Karpas-422 (cell line): ENCODE results near the gene TM9SF2. TPM values are rescaled to one million over a fixed set of nuclear protein-coding genes. Genes with fewer than 3 reads are reported as not detected.

ENCODE experiments used
- DNase-seq: peaks from one replicate; pipeline ENCODE4 v3.0.0-alpha.2; 2015
- H2AFZ ChIP-seq: fragments of 200-600 bp; sonication (generic); 2 replicates; pipeline ENCODE4 v1.6.1; 2014; ENCODE audit warnings: antibody characterized with exemption, low read length, mixed read lengths
- H3K27ac ChIP-seq: fragments of 200-600 bp; sonication (generic); 2 replicates; pipeline ENCODE4 v1.5.1; 2014; ENCODE audit warnings: mild to moderate bottlenecking, low read length, moderate library complexity
- H3K27me3 ChIP-seq: fragments of 200-600 bp; sonication (generic); 2 replicates; pipeline ENCODE4 v1.6.1; 2014; ENCODE audit warnings: low read length, mixed read lengths
- H3K36me3 ChIP-seq: fragments of 200-600 bp; sonication (generic); 2 replicates; pipeline ENCODE4 v1.6.1; 2014; ENCODE audit warnings: low read length, mixed read lengths; ENCODE audit not compliant: insufficient read depth
- H3K4me1 ChIP-seq: fragments of 200-600 bp; sonication (generic); 2 replicates; pipeline ENCODE4 v1.6.1; 2014; ENCODE audit warnings: mild to moderate bottlenecking, low read length, mixed read lengths
- H3K4me2 ChIP-seq: fragments of 200-600 bp; sonication (generic); 2 replicates; pipeline ENCODE4 v1.6.1; 2014; ENCODE audit warnings: low read length, low read depth, mild to moderate bottlenecking; ENCODE audit not compliant: poor library complexity, severe bottlenecking
- H3K4me3 ChIP-seq: fragments of 200-600 bp; sonication (generic); 2 replicates; pipeline ENCODE4 v1.5.1; 2014; ENCODE audit warnings: mild to moderate bottlenecking, antibody characterized with exemption, low read length, mixed read lengths
- H3K79me2 ChIP-seq: fragments of 200-600 bp; sonication (generic); 2 replicates; pipeline ENCODE4 v1.6.1; 2014; ENCODE audit warnings: mild to moderate bottlenecking, low read length, mixed read lengths
- H3K9ac ChIP-seq: fragments of 200-600 bp; sonication (generic); 2 replicates; pipeline ENCODE4 v1.6.0; 2014; ENCODE audit warnings: low read length
- H3K9me2 ChIP-seq: fragments of 200-600 bp; sonication (generic), shearing (Covaris generic); replicated peaks from 2 replicates; pipeline ENCODE4 v1.6.0; 2014; ENCODE audit warnings: mild to moderate bottlenecking, low read length, moderate library complexity; ENCODE audit not compliant: insufficient read depth
- H3K9me3 ChIP-seq: fragments of 300-700, 200-600 bp; sonication (generic); 2 replicates; pipeline ENCODE4 v1.6.1; 2014; ENCODE audit warnings: low read length, mixed read lengths
- H4K20me1 ChIP-seq: fragments of 200-600 bp; sonication (generic); 2 replicates; pipeline ENCODE4 v1.6.1; 2014; ENCODE audit warnings: mild to moderate bottlenecking, antibody characterized with exemption, low read length, low read depth; ENCODE audit not compliant: insufficient read depth
- total RNA-seq: library from RNA; depleted of rRNA; stranded (reverse); fragments of >200 nt; shearing (Covaris generic); gene quantifications from 2 replicates; pipeline ENCODE4 v1.2.3, GENCODE V29; 2014; ENCODE audit warnings: low replicate concordance

Gene TM9SF2
- total RNA-seq, 1 experiment from 2014 or later, result 134 TPM

DNA sequence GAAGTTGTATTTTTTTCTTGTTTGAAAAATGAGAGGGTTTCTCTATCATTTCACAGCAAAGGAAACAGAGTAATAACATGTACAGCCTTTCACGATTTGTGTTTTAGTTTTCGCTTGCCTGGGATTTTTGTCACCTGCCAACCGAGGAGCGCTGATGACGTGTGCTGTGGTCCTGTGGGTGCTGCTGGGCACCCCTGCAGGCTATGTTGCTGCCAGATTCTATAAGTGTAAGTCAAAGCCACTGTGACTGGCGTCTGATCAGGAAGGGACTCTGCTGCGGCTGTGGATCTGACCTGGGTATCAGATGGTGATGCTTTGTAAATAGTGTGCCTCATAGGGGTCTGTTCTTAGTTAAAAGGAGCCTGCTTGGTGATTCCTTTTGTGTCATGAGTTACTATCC, 45.6 kb downstream of the TM9SF2 start:
- no peak overlapping the region for H3K4me2 ChIP-seq
- no peak overlapping the region for H3K4me3 ChIP-seq
- DNase-seq, result no peak
- H3K36me3 ChIP-seq, result peaks cover 52% of the 10 kb centered on the region
- H3K79me2 ChIP-seq, result peaks cover 9% of the 10 kb centered on the region
- H2AFZ ChIP-seq, result no peak overlapping the region
- no peaks in the 10 kb centered on the region for H4K20me1 ChIP-seq
- H3K9me3 ChIP-seq, result no peaks in the 10 kb centered on the region
- peaks cover 22% of the 10 kb centered on the region for H3K4me1 ChIP-seq
- H3K27ac ChIP-seq, result no peak overlapping the region
- no peaks in the 10 kb centered on the region for H3K9me2 ChIP-seq
- H3K27me3 ChIP-seq, result no peaks in the 10 kb centered on the region
- H3K9ac ChIP-seq, result no peak overlapping the region

DNA sequence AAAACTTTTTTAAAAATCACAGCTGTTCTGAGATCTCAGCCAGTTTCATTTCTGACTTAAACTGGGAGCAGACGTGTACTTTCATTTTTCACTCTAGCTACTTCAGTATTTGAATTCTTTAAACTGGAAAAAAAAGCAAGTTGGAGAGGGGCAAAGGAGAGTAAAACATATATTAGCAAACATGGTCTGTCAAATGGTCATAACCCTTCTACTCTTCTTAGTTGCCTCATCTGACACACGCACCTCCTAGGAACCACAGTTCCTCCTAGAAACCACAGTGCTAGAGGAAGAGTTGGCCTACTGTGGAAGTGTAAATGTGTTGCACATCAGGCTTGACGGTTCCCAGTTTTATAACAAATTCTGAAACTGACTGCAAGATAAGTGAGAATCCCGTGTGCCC, 47.2 kb downstream of the TM9SF2 start:
- Histone ChIP-seq H3K9me3 (no peaks in the 10 kb centered on the region), H4K20me1 (no peaks in the 10 kb centered on the region), H3K79me2 (peaks cover 9% of the 10 kb centered on the region), H2AFZ (no peak overlapping the region), H3K27me3 (no peaks in the 10 kb centered on the region), H3K9me2 (no peaks in the 10 kb centered on the region), H3K4me2 (no peak overlapping the region), H3K36me3 (peaks cover 54% of the 10 kb centered on the region), H3K27ac (peak overlapping the region; percentile 18; the same call in 1 of the 2 replicates), H3K9ac (no peak overlapping the region), H3K4me1 (peaks cover 6% of the 10 kb centered on the region), H3K4me3 (no peak overlapping the region)
- no peak for DNase-seq

DNA sequence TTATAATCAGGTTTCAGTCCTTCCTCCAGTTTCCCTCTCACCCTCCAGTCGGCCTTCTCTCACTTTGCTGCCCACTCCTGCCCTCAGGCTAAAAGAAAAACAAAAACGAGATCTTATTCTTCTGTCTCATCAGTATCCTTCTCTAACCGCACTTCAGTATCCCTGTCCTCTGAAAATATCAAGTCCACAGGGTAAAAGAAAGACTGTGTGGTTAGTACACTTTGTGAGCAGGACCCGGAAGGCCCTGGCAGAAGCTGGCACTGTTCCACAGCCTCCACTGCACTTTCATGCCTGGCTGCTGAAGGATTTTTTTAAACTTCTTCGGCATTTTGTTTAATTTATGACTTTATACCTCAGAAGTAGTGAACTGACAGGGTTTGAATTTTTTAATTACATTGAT, 51.8 kb downstream of the TM9SF2 start:
- Histone ChIP-seq H3K9me2 (no peaks in the 10 kb centered on the region), H3K9ac (no peak overlapping the region), H3K36me3 (peaks cover 61% of the 10 kb centered on the region), H4K20me1 (no peaks in the 10 kb centered on the region), H3K4me1 (peaks cover 5% of the 10 kb centered on the region), H3K79me2 (peaks cover 15% of the 10 kb centered on the region), H3K27me3 (no peaks in the 10 kb centered on the region), H2AFZ (no peak overlapping the region), H3K27ac (no peak overlapping the region), H3K4me2 (no peak overlapping the region), H3K9me3 (no peaks in the 10 kb centered on the region), H3K4me3 (no peak overlapping the region)
- no peak for DNase-seq

DNA sequence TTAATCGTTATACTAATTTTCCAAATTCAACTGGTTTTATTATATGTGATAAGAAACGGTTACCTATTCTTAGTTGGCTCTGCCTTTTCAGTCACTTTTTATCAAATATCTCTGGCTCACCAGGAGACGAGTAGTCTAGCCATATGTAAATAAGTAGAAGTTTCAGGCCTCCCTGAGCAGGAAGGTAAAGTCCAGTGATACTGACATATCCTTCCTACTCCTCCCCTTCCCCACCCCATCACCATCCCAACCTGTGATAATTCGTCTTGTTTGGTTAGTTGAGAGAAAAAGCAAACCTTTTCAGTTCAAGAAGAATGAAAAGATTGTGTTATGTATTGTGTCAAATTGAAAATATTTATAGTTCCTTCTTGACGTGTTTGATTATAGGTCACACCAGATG, 53.9 kb downstream of the TM9SF2 start:
- no peaks in the 10 kb centered on the region for H3K9me2 ChIP-seq
- H3K36me3 ChIP-seq, result peaks cover 61% of the 10 kb centered on the region
- no peaks in the 10 kb centered on the region for H4K20me1 ChIP-seq
- no peak overlapping the region for H3K4me2 ChIP-seq
- no peak overlapping the region for H3K4me3 ChIP-seq
- H3K4me1 ChIP-seq, result peaks cover 5% of the 10 kb centered on the region
- H3K27me3 ChIP-seq, result no peaks in the 10 kb centered on the region
- H3K9me3 ChIP-seq, result no peaks in the 10 kb centered on the region
- no peak overlapping the region for H2AFZ ChIP-seq
- H3K9ac ChIP-seq, result no peak overlapping the region
- no peak overlapping the region for H3K27ac ChIP-seq
- H3K79me2 ChIP-seq, result peaks cover 18% of the 10 kb centered on the region
- no peak for DNase-seq

DNA sequence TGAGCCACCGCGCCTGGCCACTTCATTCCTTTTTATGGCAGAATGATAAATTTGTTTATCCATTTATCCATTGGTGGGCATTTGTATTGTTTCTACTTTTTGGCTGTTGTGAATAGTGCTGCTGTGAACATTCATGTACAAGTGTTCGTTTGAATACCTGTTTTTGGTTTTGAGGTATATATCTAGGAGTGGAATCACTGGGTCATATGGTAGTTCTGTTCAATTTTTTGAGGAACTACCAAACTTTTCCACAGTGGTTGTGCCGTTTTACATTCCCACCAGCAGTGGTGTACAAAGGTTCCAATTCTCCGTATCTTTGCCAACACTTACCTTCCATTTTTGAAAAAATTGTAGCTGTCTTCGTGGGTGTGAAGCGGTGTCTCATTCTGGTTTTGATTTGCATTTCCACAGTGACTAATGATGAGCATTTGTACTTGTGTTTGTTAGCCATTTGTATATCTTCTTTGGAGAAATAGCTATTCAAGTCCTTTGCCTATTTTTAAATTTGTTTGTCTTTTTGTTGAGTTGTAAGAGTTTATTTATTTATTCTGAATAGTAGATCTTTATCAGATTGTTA, 55.7 kb downstream of the TM9SF2 start:
- DNase-seq, result no peak
- Histone ChIP-seq H3K9ac (no peak overlapping the region), H3K4me2 (no peak overlapping the region), H3K9me2 (no peaks in the 10 kb centered on the region), H3K36me3 (peaks cover 58% of the 10 kb centered on the region), H3K4me1 (no peaks in the 10 kb centered on the region), H2AFZ (no peak overlapping the region), H3K27ac (no peak overlapping the region), H3K79me2 (peaks cover 18% of the 10 kb centered on the region), H3K9me3 (no peaks in the 10 kb centered on the region), H4K20me1 (no peaks in the 10 kb centered on the region), H3K4me3 (no peak overlapping the region), H3K27me3 (no peaks in the 10 kb centered on the region)

DNA sequence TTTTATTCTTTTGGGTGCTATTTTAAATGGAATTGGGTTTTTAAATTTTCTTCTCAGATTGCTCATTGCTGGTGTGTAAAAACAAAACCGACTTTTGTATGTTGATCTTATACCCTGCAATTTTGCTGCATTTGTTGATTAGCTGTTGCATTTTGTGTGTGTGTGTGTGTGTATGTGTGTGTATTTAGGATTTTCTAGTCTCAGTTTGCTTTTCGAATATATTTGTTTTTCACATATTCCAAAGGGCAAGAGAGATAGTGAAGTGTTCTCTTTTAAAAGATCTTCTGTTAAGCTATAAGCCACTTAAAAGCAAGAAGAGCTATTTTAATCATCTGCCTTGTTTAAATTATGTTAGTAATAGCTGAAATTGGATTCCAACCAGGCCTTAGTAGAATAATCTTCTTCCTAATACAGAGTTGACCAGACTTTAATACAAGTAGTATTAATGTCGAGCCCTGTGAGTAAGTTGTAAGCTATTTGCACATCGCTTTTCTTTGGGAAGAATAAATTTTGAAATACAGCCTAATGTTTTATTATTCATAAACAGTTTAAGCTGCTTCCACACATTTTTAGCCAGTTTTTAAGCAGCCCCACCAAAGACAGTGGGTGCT, 57.4 kb downstream of the TM9SF2 start:
- Histone ChIP-seq H3K36me3 (peaks cover 68% of the 10 kb centered on the region), H3K4me2 (no peak overlapping the region), H3K9me2 (no peaks in the 10 kb centered on the region), H3K79me2 (peaks cover 18% of the 10 kb centered on the region), H3K4me3 (no peak overlapping the region), H3K9me3 (no peaks in the 10 kb centered on the region), H2AFZ (no peak overlapping the region), H3K27me3 (no peaks in the 10 kb centered on the region), H3K4me1 (no peaks in the 10 kb centered on the region), H3K9ac (no peak overlapping the region), H4K20me1 (no peaks in the 10 kb centered on the region), H3K27ac (no peak overlapping the region)
- no peak for DNase-seq

DNA sequence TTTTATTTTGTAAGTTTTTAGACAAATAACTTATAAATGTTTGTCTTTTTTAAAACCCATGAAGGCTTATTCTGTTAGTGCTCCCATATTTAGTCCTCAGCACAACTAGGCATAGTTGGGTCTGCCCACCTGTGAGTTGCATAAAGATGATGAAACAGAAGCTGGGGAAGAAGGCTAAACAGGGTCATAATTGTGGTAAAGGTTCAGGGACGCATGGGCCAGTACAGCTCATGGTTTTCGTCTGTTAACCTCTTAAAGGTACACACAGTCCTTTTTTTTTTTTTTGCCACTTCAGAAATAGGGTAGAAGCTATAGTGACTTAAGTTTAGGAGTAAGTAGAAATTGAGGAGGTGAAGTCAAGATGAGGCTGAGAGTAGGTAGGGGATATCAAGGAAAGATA, 58.3 kb downstream of the TM9SF2 start:
- Histone ChIP-seq H3K4me3 (no peak overlapping the region), H3K9me2 (no peaks in the 10 kb centered on the region), H3K4me1 (no peaks in the 10 kb centered on the region), H4K20me1 (no peaks in the 10 kb centered on the region), H2AFZ (no peak overlapping the region), H3K4me2 (no peak overlapping the region), H3K27ac (no peak overlapping the region), H3K27me3 (no peaks in the 10 kb centered on the region), H3K9me3 (no peaks in the 10 kb centered on the region), H3K36me3 (peaks cover 66% of the 10 kb centered on the region), H3K79me2 (peaks cover 18% of the 10 kb centered on the region), H3K9ac (no peak overlapping the region)
- DNase-seq, result no peak

DNA sequence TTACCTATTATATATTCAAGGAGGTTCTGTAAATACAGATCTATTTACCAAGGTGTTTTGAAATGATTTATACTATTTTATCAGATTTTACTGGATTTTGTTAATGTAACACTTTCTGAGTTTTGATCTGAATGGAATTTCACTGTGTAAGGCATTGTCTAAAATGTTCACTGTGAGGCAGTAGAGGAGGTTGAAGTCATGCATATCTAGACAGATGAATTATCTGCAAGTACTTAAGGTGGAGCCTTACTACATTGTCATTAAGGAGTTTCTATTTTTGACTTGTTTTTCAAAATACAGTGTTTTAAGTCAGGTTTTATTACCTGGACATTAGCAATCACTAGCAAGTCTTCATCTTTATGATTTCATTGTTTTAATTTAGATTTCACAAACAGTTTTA, 62.1 kb downstream of the TM9SF2 start:
- peaks cover 50% of the 10 kb centered on the region for H3K36me3 ChIP-seq
- no peak overlapping the region for H3K4me3 ChIP-seq
- no peaks in the 10 kb centered on the region for H3K79me2 ChIP-seq
- H3K9me2 ChIP-seq, result no peaks in the 10 kb centered on the region
- no peaks in the 10 kb centered on the region for H4K20me1 ChIP-seq
- H3K4me2 ChIP-seq, result no peak overlapping the region
- no peak overlapping the region for H3K9ac ChIP-seq
- no peak for DNase-seq
- H2AFZ ChIP-seq, result no peak overlapping the region
- no peak overlapping the region for H3K27ac ChIP-seq
- H3K4me1 ChIP-seq, result no peaks in the 10 kb centered on the region
- no peaks in the 10 kb centered on the region for H3K27me3 ChIP-seq
- no peaks in the 10 kb centered on the region for H3K9me3 ChIP-seq
